NCI-H2081 (cell line): ENCODE data around the gene IGF1R.

Source experiments
- DNase-seq, 2 experiments: peaks; one replicate each; lab custom pipeline; 2025; lab: John Stamatoyannopoulos, UW

IGF1R gene

DNA sequence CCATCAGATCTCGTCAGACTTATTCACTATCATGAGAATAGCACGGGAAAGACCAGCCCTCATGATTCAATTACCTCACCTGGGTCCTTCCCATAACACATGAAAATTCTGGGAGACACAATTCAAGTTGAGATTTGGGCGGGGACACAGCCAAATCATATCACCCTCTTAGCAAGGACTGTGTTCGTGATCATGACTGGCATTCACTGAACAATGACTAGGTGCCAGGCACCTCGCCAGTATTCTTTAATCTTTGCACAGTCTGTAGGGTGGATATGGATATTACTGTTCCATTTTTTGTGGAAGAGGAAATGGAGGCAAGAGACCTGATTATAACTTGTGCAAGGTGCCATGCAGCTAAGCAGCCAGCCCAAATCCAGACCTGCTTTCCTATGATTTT lies 77.5 kb downstream of the IGF1R start:
- no peak for DNase-seq

DNA sequence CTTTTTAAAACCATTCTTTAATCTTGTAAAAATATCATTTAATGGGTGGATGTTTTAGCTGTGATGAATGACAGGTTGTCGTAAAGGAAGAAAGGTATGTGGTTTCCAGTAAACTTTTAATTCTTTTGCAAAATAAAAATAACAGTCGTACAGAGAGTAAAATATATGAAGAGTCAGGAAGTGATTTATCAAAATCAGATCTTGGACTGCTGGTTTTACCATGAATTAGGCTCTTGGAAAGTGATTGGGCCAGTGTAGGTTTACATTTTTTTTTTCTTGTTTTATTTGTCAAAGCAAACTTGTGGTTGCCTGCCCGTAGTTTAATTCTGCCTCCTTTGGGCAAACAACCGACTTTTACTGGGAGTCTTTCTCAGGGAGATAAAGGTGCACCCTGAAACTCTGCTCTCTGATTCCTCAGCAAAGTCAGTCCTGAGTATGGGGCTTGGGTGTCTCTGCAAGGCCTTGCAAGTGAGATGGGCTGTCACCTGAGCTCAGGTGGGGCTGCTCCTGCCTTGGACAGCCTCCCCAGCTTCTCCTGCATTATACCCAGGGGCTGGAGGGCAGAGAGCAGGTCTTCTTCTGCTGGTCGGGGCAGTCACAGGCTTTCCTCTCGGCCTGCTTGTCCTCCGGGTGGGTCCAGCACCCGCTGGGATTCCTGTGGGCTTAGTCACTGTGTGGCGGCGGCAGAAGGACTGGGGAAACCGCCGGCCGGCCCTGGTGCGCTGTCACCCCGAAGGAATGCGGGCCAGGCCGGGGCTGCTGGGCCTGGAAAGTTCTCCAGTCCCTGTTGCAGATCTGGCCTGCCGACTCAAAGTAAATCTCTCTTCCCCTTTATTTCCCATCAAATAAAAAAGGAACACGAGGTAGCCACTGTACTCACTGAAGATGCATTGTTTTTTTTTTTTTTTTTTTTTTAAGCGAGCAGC lies 79.0 kb downstream of the IGF1R start:
- DNase-seq, result no peak

DNA sequence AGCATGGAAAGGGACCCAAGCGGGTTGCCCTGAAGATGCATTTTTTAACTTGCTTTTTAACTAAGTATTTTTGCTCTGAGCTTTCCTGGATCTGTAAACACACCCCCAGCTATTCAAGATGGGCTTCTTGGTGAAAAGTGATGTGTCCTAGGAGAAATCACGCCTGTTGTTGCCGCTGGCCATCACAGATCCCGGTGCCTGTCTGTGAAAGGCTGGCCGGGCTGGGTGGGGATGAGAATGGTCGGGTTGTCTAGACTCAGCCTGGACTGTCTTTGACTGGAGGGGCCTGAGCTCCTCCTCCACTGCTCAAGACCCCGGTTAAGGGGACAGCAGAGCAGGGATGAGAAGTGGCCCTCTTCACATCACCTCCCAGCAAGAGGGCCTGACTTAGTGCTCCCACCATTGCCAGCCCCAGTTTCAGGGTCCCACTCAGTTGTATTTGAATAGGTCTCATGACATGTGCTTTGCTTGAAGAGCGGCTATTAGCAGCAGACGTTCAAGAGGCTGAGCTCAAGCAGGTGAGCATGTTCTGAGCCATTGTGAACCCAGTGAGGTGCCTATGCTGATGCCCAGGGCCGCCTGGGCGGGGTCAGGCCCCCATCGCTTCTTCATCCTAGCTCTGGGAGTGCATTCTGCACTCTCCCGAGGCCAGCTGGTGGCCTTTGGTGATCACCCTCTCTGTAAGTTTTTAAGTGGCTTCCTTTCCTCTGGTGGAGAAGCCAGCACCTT lies 79.9 kb downstream of the IGF1R start:
- DNase-seq, result no peak

DNA sequence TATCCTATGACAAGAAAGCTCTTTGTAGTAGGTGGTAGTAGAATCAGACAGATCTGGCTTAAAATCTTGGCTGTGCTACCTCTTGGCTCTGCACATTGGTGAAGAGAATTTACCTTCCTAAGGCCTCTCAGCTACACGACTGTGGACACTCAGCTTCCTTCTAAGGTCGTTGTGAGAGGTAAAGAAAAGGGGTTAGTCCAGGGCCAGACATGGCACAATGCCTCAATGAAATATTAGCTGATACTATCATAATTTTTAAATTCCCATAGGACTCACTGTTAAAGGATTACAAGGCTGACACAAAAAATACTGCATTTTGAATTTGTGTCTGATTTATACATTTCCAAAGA lies 80.4 kb downstream of the IGF1R start:
- DNase-seq, result no peak

DNA sequence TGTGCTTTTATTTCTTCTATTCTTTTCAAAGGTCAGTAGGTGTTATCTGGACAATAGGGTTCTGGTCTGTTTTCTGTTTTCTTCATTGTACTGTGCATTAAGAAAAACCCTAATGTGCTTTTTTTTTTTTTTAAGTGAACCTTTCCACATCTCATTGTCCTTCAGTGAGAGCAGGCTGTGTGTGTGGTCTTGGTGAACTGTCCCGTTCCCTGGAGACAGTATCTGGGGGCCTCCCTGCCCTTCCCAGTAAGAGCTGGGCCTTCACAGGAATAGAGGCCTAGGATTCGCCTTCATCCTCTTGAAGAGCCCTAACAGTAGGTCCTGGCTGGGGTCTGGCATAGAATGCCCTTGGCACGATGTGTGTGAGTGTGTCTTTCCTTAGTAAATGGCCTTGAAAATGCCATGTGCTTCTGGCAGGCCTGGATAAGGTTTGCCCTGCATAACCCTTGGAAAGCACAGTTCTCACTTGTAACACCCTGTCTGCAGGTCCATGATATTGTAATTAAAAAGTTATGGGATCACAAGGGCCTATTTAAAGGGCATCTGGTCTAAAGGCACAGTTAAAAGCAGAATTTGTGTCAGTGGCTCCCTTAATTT lies 81.2 kb downstream of the IGF1R start:
- no peak for DNase-seq

DNA sequence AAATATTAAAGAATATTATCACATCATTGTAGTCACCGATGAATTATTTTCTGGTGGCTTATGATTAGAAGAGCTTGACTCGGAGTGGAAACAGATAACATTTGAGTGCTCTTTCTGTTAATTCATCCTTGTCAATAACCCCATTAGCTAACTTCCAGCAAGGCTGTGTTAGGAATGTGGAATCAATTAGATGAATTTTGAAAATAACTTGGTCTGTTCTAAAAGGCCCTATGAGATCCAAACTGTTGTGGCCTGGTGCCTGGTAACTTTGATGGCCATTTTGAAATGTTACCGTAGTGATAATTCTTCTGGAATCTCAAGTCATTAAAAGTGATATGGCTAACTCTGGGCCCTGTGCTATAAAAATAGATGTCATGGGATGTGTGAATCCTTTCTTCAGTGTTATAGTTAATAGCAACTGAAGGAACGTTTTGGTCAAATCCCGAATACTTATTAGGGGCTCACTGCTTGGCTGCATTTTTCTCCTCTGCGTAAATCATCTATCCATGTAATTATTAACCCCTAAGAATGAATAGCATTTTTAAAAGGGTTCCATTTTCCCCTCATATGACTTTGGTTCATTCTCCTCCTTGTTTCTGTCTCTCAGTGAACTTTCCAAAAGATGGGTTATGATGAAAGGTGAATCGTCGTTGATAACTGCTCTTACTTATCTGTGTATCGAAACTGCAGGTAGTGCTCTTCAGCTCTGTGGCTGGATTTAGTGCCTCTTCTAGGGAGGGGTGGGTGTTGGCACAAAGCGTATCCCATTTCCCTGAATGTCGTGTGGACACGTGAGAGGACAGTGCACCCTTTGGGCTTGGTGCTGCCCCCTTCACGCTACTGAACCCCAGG lies 82.7 kb downstream of the IGF1R start:
- no peak for DNase-seq

DNA sequence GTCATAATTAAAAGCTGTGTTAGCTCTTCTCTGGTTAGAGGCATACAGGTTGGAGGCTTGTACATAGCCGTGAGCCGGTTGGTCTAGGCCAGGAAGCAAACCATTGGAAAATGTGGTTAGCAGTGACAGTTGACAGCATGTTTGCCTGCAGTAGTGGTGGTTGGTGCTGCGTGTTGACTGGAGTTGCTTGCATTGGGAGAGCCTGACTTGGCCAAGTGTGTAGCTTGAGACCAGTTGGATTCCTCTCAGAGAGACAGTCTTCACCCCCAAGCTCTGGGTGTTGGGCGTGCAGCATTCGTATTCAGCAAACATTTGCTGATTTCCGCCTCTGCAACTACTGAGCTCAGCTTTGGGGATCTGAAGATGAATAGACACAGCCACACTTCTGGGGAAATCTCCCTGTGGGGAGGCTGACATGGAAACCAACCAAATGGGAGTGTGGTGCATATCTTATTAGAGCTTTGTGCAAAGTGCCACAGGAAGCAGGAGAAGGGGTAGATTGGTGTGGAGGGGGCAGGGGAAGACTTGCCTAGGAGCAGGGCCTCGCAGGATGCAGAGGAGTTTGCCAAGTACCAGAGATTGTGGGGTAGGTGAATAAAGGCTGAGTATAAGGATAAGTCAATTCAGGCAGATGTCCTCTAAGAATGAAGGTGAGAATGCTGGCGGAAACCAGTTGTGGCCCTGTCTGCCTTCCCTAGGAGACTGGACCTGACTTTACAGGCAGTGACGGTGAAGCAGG lies 83.5 kb downstream of the IGF1R start:
- no peak for DNase-seq

DNA sequence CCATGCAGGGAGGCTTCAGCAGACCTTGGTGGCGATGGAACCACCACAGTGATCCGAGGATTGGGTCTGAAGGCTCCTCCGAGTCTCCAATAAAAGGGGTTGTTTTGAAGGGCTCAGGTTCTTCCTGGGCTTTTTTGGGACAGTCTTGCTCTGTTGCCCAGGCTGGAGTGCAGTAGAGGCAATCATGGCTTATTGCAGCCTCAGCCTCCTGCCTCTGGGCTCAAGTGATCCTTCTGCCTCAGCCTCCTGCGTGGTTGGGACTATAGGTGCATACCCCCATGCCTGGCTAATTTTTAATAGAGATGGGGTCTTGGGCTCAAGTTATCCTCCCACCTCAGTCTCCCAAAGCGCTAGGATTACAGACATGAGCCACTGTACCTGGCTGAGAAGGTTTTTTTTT lies 84.8 kb downstream of the IGF1R start:
- DNase-seq, result no peak

DNA sequence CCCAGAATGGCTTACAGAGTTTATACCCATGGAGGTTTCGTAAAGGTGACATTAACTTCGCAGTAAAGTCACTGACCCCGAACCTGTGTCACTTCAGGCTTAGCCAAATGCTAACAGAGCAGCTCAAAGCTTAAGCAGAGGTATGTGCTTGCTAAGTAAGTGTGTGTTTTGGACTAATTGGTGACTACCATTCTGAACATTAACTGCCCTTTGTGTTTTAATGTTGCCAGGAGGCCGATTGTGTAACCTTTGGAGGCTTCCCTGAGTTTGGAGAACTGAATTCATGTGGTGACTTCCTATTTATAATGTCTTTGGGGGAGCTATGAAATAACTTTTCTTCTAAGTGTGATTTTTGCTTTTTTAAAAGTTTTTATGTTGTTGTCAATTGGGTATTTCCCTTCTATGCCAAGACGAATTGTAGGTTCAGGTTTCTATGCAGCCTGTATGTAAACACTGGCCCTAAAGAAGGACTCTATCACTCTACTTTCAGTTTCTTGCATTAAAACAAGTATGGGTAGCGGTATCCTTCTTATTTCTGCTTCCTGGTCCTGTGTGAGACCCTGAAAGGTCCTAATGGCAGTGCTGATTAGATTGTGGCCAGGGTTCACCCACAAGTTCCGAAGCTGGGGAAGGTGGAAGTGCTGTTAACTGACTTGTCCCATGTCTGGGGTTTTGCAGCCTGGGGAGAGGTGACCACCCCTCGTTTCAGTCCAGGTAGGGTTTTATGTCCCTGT lies 86.3 kb downstream of the IGF1R start:
- no peak for DNase-seq

DNA sequence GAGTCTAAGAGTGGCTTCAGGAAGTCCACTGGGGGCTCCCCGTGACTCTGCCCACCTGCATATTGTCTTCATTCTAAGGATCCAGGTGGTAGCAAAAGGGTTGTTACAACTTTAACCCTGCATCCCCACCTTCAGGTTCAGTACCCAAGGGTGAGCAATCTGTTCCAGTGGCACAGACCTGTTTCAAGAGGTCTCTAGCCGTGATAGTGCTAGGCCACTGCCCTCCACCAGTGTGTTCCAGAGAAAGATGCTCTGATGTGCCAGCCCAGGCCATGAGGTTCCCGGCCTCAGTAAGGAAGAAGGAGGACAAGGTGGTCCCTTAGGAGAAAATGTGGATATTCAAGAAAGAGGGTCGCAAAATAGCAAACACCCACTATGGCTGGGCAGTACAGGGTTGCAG lies 87.0 kb downstream of the IGF1R start:
- DNase-seq, result no peak

DNA sequence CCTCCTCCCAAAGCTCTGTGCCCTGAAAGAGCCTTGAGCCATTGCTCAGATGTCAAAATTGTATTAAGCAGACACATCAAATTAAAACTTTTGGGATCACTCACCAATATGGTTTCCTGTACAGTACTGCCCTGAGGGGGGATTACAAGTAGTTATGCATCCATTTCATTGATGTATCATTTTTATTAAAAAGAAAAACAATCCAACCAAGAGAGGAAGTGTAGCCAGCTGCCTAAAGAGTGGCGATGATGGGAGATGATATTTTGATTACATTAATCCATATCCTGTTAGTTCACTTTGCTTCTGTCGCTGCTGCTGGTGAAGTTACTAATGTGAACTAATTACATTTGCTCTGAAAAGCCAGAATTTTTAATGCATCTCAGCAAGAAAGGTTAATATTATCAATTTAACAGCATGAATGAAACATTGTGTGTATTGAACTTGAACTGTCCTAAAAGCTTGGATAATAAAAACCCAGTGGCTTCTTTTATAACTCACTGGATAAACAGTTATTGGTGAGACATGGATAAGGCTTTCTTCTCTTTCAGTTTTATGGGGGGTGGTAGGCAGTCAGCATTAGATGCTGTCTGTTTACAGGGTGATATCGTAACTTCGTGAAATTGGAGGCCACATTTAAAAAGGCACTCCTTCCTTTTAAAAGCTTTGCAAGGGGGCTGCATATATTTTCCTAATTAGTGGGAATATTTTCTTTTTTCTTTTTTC lies 87.7 kb downstream of the IGF1R start:
- DNase-seq, result peak in 1 of 2 experiments; percentile 43

DNA sequence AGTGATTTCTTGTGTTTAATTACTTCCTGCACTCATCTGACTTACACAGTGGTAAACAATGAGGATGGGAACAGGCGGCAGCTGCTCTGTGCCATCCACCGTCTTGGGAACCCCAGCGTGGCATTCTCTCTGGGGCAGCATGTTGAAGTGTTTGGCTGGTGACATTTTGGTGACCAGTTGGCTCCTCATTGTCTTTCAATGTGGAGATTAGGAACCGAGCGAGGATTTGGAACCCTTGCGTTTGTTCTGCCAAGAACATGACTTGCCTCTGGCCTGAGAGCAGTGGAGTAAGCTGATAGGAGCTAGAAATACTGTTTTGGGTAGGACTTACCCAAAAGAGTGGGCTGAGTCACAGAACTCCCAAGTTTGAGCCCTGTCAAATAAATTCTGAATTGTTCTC lies 88.8 kb downstream of the IGF1R start:
- peak in 1 of 2 experiments; percentile 42 for DNase-seq

DNA sequence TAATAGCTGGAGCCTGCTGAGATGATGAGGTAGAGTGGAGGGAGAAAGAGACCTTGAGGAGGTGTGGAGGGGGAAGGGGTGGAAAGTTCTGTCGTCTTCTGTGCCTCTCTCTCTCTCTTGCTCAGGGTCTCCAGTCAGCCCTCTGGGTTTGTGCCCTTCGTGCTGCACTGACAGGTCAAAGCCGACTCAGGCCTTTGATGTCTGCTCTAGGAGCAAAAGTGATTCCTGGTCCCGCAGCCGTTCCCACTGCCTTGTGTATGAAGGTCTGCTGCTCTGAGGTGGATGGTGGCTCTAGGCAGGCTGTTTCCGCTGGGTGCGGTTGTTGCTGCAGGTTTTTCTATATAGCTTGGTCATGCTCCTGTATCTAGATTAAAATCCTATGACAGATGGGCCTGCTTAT lies 89.4 kb downstream of the IGF1R start:
- no peak for DNase-seq

DNA sequence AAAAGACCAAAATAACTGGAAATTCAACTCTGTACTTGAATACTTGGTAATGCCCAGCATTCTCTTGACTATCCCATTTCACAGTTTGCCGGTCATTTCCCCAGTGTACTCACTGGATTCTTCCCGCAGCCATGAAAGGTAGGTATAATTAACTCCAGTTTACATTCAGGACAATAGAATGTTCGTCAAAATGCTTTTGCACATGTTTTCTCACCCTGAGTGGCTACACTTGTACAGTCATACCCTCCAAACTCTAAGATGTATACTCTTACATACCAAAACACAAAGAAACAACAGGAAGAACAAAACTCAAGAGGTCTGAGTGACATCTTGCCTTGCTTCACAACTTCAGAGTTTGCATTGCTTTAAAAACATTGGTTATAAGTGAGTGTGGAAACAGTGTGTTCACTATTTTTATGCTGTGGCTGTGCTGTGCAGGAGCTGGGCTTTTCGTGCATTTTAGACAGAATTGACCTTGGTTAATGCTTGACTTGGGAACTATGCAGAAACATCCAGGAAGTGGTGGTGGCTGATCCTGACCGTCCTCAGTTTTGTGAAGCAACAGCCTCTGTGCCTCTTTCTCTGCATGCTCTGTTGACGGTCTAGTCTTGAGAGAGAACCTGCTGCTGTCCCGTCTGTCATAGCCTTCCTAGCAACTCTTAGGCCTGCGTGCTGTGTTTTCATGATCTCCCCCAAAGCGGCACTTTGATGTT lies 90.5 kb downstream of the IGF1R start:
- DNase-seq, result no peak

DNA sequence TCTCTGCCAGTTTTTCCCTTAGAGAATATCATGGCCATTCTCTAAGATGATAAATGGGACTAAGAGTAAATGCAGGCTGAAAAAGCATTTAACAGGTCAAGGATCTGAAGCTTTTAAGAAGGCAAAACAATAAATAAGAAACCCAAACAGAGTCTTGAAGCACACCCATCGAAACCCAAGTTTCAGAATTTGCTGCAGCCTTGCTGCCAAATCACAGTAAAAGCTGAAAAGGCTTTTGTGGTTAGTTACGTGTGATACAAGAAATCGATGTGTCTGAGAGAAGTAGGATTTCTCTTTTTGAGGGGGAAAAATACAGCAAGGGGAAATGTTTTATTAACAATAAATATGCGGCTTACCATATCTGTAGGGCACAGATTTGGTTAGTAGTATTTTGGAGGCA lies 92.0 kb downstream of the IGF1R start:
- no peak for DNase-seq

DNA sequence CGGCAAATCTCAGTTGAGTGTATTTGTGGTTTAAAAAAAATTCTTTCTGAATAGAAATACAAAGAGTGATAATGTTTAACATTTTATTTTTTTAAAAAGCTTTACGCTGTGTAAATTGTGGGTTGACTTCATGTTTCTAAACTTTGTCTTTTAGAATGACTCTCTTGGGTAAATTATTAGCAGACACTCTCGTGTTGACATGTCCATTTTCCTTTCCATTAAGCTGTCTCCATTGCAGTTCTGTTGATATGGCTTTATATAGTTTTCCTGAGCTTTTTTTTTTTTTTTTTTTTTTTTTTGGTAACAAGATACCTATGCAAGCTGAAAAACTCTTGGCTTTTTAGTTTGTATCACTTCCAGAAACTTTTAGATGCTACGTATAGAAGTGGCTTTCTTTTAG lies 92.6 kb downstream of the IGF1R start:
- DNase-seq, result no peak

DNA sequence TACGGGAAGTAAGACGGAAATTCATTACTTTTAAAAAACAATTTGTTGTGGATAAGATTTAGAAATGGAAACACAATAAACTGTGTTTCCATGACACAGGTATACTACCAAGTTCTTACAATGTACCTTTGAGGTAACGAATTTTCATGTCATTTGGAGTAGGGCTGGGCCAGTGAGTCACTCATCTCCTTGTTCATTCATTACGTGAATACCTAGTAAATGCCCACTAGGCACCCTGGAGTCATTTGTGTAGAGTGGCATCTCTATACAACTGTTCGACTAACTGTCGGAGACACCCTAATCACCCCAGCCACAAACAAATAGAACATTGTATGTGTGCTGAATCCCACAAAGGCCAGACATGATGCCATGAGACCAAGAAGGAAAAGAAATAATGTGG lies 94.8 kb downstream of the IGF1R start:
- DNase-seq, result peak in 1 of 2 experiments; percentile 46

DNA sequence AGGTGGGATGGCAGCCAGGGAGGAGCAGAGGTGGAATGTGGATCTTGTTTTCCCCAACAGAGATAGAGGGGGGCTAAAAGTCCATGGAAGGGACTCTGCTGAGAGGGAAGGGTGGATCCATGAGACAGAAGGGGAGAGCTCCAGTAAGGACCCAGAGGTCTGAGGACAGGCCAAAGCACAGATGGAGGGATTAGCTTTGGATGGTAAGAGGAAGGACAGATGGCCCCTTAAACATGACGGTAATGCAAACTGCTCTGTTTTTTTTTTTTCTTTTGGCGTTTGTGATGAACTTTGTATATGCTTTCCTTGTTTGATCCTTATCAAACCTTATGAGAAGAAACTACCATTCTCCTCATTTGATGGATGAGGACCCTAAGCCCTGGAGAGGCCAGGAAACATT lies 96.2 kb downstream of the IGF1R start:
- DNase-seq, result no peak

DNA sequence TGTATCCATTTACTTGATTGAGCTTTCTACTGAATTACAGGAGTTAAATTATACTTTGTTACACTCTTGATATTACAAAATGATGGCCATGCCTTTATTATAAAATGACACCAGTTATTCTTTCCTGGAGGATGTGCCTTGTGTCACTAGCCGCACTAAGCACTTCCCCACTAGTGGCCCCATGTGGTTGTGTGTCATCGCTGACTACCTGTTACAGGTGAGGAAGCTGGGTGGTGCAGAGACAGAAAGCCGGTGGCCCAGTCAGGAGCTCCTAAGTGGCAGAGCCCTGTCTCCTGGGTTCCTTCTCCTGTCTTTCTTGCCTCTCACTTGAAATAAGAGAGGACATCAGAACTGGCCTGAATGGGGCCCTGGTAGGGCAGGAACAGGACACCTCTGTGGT lies 96.8 kb downstream of the IGF1R start:
- no peak for DNase-seq
